Neutrophil (primary cell): ENCODE results near the gene USP10.

Source experiments
- H3K27ac ChIP-seq: fragments of 200-600 bp; sonication (generic); 2 replicates; pipeline ENCODE4 v1.5.1; 2016; ENCODE audit warnings: mild to moderate bottlenecking, moderate library complexity
- H3K27me3 ChIP-seq: fragments of 200-600 bp; sonication (generic); 2 replicates; pipeline ENCODE4 v1.6.0; 2016; ENCODE audit warnings: mild to moderate bottlenecking
- H3K36me3 ChIP-seq: fragments of 200-600 bp; sonication (generic); 2 replicates; pipeline ENCODE4 v1.5.1; 2017
- H3K4me1 ChIP-seq, 2 experiments: fragments of 200-600 bp in 1 of 2; sonication (generic) in 1 of 2; 1 replicate in 1 of 2; 2 replicates in 1 of 2; pipeline versions ENCODE4 v1.5.1 to v1.6.1; 2013 to 2016; ENCODE audit warnings: low read depth in 1 of 2, low read length in 1 of 2, mild to moderate bottlenecking in 1 of 2, moderate library complexity in 1 of 2; ENCODE audit not compliant: control insufficient read depth in 1 of 2, insufficient read depth in 1 of 2
- H3K4me3 ChIP-seq, 2 experiments: fragments of 200-600 bp in 1 of 2; sonication (generic) in 1 of 2; 1 replicate in 1 of 2; 2 replicates in 1 of 2; pipeline ENCODE4 v1.5.1; 2013 to 2016; ENCODE audit warnings: low read depth in 1 of 2, low read length in 1 of 2, mild to moderate bottlenecking in 1 of 2, moderate library complexity in 1 of 2
- H3K9me3 ChIP-seq: fragments of 200-600 bp; sonication (generic); 2 replicates; pipeline ENCODE4 v1.5.1; 2016
- TF ChIP-seq, protein P1 (sequence below): fragments of 200-600 bp; sonication (generic); IDR thresholded peaks from 2 replicates; pipeline ENCODE4 v1.5.1; 2016; ENCODE audit warnings: antibody characterized with exemption

Gene USP10

DNA sequence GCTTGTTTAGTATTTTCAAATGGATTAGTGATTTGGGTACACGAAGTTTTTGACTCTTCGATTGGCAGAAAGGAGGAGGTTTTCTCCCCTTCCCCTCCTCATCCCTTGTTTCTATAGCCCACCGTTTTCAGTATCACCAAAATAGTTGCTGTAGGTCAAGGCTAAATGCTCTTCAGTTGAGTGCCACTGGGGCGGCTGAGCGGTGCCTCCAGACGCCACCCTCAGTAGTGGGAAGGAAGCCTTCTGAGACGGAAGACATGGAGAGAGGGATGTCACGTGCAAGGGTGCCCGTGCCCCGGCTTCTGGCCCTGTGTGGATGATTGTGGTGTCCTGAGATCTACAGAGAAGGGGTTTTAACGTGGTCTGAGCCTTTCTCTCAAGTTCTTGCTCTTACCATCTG is 80.3 kb downstream of the USP10 start:
- Histone ChIP-seq H3K4me1 (peaks cover 28 to 34% of the 10 kb centered on the region in 2 experiments), H3K4me3 (no peak overlapping the region), H3K27ac (peak overlapping the region; percentile 29), H3K9me3 (no peaks in the 10 kb centered on the region), H3K27me3 (no peaks in the 10 kb centered on the region), H3K36me3 (peaks cover 29% of the 10 kb centered on the region)
- TF ChIP-seq, protein P1, sequence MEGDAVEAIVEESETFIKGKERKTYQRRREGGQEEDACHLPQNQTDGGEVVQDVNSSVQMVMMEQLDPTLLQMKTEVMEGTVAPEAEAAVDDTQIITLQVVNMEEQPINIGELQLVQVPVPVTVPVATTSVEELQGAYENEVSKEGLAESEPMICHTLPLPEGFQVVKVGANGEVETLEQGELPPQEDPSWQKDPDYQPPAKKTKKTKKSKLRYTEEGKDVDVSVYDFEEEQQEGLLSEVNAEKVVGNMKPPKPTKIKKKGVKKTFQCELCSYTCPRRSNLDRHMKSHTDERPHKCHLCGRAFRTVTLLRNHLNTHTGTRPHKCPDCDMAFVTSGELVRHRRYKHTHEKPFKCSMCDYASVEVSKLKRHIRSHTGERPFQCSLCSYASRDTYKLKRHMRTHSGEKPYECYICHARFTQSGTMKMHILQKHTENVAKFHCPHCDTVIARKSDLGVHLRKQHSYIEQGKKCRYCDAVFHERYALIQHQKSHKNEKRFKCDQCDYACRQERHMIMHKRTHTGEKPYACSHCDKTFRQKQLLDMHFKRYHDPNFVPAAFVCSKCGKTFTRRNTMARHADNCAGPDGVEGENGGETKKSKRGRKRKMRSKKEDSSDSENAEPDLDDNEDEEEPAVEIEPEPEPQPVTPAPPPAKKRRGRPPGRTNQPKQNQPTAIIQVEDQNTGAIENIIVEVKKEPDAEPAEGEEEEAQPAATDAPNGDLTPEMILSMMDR = no peak

DNA sequence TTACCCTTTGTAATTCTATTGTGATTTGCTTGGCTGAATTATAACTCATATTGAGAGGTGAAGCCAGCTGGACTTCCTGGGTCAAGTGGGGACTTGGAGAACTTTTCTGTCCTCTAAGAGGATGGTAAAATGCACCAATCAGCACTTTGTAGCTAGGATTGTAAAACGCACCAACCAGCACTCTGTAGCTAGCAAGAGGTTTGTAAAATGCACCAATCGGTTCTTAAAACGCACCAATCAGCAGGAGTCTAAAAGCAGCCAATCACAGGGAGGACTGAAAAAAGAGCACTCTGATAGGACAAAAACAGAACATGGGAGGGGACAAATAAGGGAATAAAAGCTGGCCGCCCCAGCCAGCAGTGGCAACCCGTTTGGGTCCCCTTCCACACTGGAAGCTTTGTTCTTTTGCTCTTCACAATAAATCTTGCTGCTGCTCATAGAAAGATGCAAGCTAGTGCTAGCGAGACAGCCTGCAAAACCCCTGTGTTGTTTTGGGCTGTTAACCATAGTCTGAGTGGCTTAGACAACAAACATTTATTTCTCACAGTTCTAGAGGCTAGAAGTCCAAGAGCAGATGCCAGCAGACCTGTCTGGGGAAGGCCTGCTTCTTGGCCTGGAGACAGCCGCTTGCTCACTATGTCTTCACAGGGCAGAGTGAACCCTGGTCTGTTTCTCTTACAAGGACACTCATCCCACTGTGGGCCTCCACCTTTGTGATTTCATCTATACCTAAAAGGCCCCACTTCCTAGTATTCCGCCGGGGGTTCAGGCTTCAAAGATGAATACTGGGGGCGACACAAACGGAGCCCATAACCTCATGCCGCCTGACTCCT is 81.0 kb downstream of the USP10 start:
- H3K27ac ChIP-seq = peak overlapping the region; percentile 29
- peaks cover 29% of the 10 kb centered on the region for H3K36me3 ChIP-seq
- H3K4me1 ChIP-seq = peaks cover 23 to 27% of the 10 kb centered on the region in 2 experiments
- H3K27me3 ChIP-seq = no peaks in the 10 kb centered on the region
- H3K9me3 ChIP-seq = no peaks in the 10 kb centered on the region
- H3K4me3 ChIP-seq = no peak overlapping the region
- TF ChIP-seq, protein P1 = no peak

DNA sequence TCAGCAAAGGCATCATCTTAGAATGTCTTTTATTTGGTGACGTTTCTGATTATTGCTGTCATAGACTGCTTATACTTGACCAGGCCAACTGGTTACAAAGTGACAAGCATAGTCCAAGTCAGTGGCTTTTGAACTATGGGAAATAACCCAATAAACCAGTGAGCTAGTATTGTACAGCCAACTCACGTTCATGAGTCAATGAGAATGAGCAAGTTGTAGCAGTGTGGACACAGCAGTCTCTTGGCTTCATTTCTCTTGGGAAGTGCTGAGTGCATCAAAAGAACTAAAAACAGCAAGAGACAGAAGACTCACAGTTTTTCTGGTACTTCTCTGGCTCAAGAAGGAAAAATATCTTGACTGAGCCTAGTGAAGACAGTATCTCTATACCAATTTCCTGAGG is 83.0 kb downstream of the USP10 start:
- peaks cover 6 to 8% of the 10 kb centered on the region in 2 experiments for H3K4me1 ChIP-seq
- TF ChIP-seq, protein P1 = no peak
- no peaks in the 10 kb centered on the region for H3K27me3 ChIP-seq
- no peak overlapping the region for H3K4me3 ChIP-seq
- peaks cover 39% of the 10 kb centered on the region for H3K36me3 ChIP-seq
- H3K27ac ChIP-seq = no peak overlapping the region
- no peaks in the 10 kb centered on the region for H3K9me3 ChIP-seq

DNA sequence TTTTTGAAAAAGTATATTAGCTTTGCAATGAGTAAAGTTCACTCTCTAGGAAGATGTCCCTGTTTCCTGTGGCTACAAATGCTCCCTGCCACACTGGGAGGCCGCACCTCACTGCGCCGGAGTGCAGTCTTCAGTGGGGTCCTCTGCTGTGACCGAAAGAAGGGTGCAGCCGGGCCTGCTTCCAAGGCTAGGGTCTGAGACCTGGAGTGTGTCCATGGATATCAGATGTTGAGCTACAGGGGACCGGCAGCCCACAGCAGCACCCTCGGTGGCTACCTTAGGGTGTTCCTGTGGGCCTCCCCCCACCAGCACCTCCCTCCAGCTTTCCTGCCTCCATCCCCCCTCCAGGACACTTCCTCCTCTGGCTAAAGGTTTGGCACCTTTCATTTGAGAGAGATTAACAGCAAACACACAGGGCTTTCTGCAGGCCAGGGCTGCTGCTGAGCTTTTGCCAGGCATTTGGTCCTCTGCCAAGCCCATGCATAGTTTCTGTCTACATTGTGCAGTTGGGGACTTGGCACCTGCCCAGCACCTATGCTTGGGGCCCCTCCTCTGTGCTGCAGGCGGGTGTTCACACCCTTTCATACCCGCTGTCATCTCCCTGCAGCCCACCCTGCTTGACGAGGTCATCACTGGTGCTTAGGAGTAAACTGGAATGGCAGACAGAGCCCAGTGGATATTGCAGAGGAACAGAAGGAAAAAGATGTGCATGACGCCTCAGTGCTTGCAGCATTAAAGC is 86.2 kb downstream of the USP10 start:
- TF ChIP-seq, protein P1 = no peak
- Histone ChIP-seq H3K9me3 (no peaks in the 10 kb centered on the region), H3K27me3 (no peaks in the 10 kb centered on the region), H3K4me3 (no peak overlapping the region), H3K27ac (no peak overlapping the region), H3K36me3 (peaks cover 14% of the 10 kb centered on the region), H3K4me1 (no peaks in the 10 kb centered on the region)

DNA sequence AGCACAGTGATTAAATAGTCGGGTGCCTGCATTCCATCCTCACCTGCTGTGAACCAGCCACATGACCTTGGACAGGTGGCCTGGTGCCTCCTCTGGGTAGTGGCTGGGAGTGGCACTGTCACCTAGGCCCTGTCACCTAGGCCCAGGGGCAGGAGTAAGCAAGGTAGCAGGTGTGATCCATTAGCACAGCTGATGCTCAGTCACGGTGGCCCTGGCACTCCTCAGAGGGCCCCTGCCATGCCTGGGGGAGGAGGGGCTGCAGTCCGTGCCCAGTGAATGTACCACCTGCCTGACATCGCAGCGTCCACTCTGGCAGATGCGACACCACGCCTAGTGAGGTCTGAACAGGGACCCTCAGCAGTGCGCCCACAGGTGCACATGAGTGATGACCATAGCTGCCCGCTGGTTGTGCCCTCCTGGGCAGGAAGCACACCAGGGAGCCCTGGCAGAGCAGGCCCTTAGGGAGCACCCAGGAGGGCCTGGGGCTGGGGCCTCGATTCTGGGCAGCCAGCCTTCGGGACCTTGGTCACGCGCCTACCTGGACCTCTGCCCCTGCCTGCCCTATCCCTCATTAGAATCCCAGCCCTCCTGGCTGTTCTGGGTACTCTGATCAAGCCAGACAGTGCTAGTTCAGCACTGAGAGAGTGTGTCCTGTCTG is 86.9 kb downstream of the USP10 start:
- TF ChIP-seq, protein P1 = no peak
- Histone ChIP-seq H3K4me3 (no peak overlapping the region), H3K27me3 (no peaks in the 10 kb centered on the region), H3K36me3 (peaks cover 10% of the 10 kb centered on the region), H3K9me3 (no peaks in the 10 kb centered on the region), H3K4me1 (no peaks in the 10 kb centered on the region), H3K27ac (no peak overlapping the region)
